Measurements from ENCODE around the gene MYEF2.

GRCh38 chr15:48105936-48106335 lies 72.2 kb downstream of the MYEF2 start:
- TF ChIP-seq EZH2phosphoT487 (IDR thresholded peaks at IDR 0.05; ENCODE audit: low read depth) (no peak), CTCF (IDR thresholded peaks at IDR 0.05; ENCODE audit: low read depth, low read length) (no peak)
